GM20431 (cell line): ENCODE results near the gene JAK1.
"Not testable (repeated sequence)": the region's sequence is repeated elsewhere in the genome, so short reads cannot be mapped to it uniquely, and the experiment has no call there.

Experiments used
- in situ Hi-C: fragments of 300-500 bp; cut with MseI, MboI; formaldehyde crosslinking; loops from one replicate; pipeline ENCODE4 v1.15.0; 2020; ENCODE audit warnings: low sequenced_read_pairs; ENCODE audit not compliant: unreplicated experiment

Gene JAK1

DNA sequence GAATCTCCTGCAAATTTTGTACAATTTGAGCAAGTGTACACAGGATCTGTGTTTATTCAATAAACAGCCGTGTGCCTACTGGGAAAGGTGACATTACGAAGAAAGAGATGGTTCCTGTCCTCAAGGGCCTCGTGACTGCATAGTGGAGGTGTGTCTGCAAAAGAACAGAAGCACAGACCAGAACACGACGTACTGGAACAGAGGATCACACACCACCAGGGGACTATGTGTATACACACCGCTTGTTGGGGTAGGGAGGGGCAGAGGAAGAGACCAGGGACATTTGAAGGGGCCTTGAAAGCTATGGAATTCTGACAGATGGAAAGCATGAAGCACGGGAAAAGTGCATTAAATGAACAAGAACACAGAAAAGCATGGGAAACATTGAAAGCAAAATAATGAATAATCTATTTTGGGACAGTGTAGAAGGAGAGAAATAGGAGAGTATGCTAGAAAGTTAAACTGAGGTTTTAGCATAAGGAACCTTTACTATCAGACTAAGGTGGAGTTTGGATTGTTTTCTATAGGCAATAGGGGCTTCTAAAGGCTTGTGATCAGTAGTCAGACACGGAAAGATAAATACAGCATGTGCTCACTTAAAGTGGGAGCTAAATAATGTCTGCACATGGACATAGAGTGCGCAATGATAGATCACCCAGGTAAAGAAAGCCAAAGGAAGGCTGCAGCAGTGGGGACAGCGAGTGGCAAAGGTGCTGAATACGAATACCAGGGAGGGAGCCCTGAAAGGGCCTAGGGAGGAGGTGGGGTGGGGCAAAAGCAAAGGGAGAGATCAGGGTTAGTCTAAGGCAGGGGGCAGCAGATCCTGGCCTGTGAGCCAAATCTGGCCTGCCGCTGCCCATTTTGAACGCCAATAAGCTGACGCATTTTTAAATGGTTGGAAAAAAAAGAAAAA lies 11.0 kb downstream of the JAK1 start:
- in situ Hi-C loops, result no loop called here

DNA sequence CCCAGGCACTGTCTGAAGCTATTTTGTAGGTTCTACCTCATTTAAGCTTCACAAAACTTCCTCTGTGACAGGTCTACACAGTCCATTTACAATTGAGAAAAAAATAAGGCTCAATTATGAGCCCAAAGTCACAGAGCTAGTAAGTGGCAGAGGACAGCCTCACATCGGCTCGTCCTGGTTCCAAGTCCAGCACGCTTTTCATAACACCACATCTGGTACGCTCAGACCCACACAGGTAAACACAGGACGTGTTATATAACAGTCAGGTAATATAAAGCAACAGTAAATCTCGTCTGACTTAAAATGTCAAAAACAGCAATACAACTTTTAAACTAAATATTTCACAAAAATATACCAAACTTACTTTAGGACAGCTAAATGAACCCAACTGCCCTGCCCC lies 13.1 kb downstream of the JAK1 start:
- in situ Hi-C loops, result no loop called here

DNA sequence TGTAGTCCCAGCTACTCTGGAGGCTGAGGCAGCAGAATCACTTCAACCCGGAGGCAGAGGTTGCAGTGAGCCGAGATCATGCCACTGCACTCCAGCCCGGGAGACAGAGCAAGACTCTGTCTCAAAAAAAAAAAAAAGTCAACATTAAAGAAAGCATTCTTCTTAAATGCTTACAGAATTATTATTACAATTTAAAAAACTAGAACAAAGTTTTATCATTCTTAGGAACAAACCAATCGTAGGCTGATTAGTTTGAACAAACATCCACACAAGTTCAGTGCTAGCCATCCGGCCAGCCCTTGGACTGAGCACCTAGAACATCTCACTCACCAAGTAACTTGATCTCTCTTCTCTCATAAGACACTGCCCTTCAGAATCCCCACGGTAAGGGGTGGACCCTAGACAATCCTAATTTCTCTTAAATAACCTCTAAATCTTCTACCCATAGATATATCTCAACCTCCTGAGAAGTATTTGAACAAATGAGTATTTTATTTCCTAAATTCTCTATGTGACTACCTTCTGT lies 16.0 kb downstream of the JAK1 start:
- in situ Hi-C loops, result no loop called here

DNA sequence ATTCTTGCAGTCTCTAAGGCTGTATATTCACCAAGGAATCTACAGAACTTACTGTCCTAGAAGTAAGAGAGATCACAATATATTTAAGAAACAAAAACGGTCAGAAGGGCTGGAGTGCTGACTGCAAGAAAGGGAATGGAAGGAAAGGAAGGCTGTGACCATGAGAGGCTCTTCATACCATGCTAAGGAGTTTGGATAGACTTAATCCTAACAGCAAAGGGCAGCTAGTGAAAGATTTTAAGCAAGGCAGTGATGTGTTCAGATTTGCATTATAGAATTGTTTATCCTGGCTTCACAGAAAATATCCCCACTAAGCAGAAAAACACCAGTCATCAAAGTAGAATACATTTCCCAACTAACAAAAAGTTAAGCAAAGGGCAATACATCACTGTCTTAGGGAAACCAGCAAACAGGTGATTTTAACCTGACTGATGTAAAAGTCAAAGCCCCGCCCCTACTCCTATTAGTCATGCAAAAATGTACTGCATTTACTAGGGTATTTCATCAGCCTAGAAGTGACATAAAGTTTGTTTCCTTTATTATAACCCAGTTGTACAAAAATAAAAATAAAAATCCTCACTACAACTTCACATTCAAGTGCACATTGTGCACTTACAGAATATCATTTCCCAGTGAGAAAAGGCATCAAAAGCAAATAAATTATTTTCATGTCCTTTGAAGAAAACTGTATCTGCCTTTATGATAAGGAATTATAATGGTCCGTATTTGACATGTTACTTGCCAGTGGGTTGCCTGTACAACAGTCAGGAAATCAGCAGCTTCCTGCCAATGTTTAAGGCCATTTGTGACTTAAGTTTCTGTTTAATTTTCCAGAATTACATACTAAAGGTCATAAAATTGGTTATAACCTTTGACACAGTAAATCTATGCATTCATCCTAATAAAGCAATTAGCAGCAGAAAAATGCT lies 17.2 kb downstream of the JAK1 start:
- in situ Hi-C loops, result no loop called here

DNA sequence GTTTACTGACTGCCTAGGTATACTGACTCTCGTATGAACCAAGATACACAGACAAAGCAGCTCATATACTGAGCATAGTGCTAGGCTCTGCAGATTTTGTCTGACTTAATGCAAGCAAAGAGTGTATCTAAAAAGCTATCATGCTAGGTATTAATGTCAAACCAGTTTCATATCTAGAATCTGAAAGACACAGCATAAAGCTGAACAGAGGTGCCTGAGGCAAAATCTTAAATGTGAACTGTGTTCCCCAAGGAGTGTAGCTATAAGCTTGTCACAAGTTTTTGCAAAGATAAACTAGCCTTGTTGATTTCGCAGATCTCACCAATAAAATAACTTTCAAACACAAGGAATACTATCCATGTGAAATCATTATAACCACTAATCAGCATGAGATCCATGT lies 18.1 kb downstream of the JAK1 start:
- in situ Hi-C loops, result no loop called here

DNA sequence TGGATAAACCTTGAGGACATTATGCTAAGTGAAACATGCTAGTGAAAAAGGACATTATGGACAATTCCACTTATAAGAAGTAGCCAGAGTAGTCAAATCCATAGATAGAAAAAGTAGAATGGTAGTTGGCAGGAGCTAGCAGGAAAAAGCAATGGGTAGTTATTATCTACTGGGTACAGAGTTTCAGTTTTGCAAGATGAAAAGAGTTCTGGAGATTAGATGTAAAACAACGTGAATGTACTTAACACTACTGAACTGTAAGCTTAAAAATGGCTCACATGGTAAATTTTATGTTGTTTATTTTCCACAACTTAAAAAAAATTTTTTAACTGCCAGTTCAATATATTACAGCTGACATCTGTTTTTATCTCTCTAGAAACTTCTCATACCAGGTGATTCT lies 19.4 kb downstream of the JAK1 start:
- in situ Hi-C loops, result no loop called here

DNA sequence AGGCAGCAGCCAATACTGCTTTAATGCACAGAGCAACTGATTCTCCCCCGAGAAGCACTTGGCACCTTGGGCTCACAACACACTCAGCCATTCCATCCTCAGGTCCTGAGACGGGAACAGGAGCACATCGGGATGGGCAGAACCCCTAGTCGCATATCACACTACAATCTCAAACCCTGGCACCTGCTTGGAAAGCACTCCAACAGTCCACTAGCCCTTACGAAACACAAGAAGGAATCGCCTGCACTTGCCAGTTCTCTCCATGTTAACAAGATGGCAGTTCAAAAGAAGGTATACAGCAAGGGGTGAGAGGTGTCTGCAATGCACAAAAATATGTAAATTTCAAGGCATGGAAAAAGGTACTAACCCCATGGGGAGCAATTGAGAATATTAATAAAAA lies 21.4 kb downstream of the JAK1 start:
- in situ Hi-C loops, result no loop called here

DNA sequence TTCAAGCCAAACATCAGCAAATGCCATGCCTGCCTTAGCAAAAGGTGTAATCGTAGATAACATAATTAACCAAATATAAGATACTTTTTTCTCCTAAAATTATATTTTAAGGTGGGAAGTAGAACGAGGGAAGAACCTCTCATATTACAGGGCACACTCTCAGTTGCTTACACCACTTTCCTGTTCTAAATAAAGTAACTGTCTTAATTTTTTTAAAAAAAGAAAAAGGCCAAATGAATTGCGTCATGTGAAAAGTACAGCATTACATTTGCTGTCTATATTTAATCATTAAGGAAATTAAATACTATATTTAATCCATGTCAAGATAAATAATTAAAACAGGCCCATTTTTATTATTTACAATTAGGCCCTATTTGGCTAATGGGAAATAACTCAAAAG lies 23.7 kb downstream of the JAK1 start:
- in situ Hi-C loops, result no loop called here

DNA sequence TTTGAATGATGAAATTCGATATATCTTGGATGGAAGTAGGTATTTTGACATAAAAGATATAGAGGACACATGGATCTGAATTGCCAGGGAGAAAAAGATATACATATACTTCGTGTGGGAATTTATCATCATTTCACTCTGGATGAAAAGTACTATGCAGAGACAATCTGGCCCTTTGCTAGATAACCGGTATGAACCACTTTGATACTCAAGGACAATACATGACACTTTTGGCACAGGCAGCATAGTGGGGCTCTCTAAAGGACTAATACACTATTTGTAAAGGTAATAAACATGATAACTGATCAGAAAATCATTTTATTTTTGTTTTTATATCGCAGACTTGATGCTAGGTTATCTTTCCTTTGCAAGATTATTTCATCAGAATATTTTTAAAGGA lies 24.2 kb downstream of the JAK1 start:
- in situ Hi-C loops, result no loop called here

DNA sequence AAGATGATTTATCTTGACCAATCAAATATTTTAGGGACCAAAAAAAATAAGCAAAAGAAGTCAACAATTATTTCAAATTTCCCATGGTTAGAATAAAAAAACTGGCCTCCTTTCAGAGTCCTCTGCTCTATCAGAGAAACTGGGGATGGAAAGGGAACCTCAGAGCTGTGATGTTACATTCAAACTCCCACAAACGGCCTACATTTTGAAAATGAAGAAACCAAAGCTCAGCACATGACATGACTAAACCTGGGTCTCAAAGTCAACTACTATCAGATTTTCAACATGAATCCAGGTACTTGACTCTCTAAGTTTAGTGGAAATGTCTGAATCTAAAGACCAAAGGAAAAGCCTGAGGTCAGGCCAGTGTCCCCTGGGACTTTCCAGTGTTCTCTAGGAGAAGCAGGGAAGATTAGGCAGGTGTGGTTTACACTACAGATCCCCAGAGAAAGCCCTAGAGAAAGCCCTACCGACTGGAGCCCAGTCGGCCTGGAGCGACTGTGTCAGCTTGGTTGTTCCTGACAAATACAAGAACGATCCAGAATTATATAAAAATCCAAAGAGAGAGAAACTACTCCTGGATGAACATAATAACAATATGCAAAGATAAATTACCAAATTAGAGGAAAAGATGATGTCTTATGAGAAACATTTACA lies 24.8 kb downstream of the JAK1 start:
- in situ Hi-C loops, result no loop called here

DNA sequence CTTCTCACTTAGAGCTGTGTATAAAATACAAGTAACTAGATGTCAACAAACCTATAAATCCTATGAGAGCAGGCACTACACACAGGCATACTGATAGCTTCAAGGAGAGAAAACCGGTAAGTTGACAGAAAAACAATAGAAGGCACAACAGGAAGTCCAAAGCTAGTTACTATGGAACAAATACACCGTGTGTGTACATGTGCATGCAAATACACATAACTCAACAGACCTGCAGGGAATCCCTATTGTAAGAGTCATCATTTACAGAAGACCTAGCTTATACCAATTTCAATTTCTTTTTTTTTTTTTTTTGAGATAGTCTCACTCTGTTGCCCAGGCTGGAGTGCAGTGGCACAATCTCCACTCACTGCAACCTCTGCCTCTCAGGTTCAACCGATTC lies 26.3 kb downstream of the JAK1 start:
- in situ Hi-C loops, result no loop called here

DNA sequence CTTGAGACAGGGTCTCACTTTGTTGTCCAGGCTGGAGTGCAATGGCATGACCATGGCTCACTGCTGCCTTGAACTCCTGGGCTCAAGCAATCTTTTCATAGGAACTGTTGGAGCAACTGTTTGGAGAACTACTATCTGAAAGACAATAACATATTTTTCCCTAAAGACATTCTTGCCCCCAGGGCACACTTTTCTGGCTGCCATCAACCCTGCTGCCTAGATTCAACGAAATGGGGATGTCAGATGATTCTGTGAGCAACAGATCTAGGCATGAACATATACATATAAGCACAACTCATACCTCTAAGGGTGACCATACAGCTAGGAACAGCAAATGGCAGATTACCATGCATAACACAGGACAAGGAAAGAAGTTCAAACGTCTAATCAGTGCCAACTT lies 27.4 kb downstream of the JAK1 start:
- in situ Hi-C loops, result no loop called here

DNA sequence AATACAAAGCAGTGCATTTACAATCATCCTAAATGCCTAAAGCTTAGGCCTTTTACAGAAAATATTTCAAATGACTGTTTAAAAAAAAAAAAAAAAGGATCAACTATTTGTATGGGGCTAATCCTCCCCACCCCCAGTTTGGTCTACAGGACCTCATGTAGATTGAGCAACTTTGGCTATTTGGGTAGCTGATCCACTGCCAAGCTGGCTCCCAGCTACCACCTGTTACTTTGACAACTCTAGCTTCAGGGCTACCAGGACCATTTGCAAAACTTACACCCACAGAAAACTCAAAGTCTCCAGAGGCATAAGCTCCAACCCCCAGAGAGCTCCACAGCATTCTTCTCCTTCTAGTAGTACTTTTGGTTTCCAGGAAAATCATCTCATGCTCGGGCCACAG lies 29.4 kb downstream of the JAK1 start:
- in situ Hi-C loops, result no loop called here

DNA sequence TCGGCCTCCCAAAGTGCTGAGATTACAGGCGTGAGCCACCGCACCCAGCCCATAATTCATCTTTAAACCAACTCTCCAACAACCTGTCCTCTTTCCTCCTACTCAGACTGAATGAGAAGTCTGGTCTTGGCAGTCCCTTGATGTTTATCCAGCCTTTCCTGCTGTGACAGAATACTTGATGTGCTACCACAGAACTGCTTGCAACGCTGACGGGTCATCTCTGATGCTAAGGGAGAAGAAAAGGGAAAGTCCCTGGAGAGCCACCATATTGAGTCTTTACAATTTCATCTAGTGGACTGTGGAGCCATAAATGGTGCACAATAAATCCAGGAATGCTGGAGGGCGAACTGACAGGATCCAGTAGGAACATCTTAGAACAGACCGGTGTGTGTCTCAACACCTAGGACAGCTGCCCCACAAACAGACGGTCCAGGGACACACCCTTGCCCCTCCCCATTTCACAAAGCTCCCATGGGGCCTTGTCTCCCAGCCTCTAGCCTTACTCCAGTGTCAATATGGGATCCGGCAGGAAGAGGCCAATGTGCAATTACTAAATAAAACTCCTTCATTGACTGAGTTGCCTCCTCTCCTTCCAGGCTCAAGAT lies 30.7 kb downstream of the JAK1 start:
- in situ Hi-C loops, result no loop called here

DNA sequence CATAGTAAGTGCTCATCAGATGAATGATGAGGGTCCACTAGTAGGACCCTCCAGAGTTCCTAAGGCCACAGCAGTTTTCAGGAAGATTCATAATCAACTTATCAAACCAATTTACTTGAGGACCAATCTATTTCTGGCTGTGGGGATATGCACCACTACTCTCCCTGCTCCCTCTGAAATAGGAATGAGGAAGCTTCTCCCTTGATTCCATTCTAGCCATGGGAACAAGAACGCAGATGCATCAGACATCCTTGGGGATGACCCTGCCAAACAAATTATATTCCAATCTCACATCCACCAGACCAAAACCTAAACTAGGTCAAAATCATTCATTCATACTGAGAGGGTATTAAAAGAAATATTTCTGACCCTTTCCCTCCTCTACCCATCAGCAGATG lies 31.5 kb downstream of the JAK1 start:
- in situ Hi-C loops, result no loop called here

DNA sequence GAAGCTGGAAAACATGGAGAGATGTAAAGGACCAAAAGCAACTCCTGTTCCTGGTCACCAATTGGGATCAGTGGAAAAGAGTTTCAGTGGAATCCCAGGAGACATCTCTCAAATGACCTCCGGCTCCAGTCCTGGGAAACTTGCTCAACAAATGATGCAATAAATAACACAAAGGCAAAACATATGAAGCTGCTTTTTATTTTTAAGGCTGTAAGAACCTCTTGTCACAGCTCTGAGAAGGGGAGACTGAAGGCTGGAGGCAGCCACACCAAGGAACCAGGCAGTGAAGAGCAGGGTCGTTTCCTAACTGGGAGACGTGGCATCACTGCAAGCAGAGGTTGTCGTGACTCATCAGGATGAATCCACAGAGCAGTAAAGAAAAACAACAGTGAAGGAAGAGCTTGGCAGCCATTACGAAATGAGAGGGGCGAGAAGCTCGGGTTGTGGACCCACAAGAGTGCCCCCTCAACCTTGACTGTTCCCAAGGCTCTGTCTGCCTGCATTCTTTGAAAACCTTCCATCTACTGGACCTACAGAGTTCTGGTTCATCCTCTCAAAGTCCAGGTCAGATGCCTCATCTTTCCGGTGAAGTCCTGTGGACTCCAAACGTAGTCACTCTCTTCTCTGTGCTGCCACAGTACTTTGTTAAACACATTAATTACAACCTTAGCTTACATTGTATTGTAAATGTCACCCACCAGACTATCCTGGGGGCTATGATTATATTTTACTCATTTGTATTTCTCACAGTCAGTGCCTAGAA lies 32.1 kb downstream of the JAK1 start:
- in situ Hi-C loops, result no loop called here

DNA sequence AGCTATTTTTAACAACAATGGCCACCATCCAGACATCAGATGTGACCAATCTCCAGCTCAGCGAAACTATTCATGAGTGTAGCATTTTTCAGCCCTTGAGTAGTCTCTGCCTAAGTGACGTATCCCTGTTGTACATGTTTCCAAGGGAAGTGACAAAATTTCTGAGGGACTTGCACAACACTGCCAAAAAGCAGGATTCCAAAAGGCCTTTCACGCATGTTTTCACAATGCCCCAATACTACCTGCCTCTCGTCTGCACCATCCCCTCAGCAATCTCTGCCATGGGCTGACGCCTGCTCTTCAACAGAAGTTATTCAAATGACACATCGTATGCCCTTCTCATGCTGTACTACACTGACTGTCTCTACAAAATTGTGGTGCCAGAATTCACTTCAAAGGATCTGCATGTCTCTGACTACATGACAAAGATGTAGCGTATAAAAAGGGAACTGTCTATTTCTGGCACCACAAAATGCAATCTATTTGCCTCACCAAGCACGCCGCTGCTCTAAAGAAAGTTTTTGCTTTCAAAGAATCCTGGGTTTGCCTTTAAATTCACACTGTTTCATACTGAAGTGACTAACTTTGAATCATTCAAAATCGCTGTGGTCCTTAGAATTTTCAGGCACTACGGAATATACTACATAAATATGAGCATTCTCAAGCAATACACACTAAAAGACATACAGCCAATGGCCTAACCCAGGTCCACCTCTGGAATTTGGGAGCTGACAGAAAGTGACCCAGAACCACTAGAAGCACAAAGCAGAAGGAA lies 32.9 kb downstream of the JAK1 start:
- in situ Hi-C loops, result no loop called here

DNA sequence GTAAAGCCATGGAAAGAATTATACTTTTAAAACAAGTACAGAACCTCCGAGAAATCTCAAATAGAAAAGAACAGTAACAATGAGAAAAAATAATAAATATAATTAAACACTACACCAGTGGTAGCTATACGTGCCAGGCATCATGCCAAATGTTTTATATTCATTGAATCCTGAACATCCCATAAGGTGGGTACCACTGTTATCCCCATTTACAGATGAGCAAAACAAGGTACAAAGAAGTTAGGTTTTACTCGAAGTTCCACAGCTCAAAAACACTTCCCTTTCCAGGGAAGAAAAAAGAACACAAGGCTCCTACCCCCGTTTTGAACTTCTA lies 33.4 kb downstream of the JAK1 start:
- in situ Hi-C loops, result no loop called here

DNA sequence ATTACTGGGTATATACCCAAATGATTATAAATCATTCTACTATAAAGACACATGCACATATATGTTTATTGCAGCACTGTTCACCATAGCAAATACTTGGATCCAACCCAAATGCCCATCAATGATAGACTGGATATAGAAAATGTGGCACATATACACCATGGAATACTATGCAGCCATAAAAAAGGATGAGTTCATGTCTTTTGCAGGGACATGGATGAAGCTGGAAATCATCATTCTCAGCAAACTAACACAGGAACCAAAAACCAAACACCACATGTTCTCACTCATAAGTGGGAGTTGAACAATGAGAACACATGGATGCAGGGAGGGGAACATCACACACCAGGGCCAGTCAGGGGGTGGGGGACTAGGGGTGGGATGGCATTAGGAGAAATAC lies 35.7 kb downstream of the JAK1 start:
- in situ Hi-C loops, result not testable (repeated sequence)
